Suprapubic skin (tissue), 4 donors: ENCODE measurements around the gene SREBF1.

Experiments used
- EP300 ChIP-seq: sonication (generic); formaldehyde crosslinking; IDR thresholded peaks from one replicate; pipeline ENCODE4 v1.6.1; 2017; ENCODE audit warnings: antibody characterized with exemption
- POLR2A ChIP-seq, 2 donors: fragments of 450-650 bp; IDR thresholded peaks; one replicate each; pipeline ENCODE4 v1.6.1; 2017; ENCODE audit warnings: antibody characterized with exemption in 2 of 2, mild to moderate bottlenecking in 2 of 2, moderate library complexity in 2 of 2
- POLR2AphosphoS5 ChIP-seq, 3 donors: sonication (generic); formaldehyde crosslinking; IDR thresholded peaks; one replicate each; pipeline ENCODE4 v1.6.1; 2017; ENCODE audit warnings: antibody characterized with exemption in 3 of 3
- TF ChIP-seq, protein P1 (sequence below), 2 donors: fragments of 200-600 bp in 1 of 2; fragments of 450-650 bp in 1 of 2; sonication (generic) in 1 of 2; IDR thresholded peaks; one replicate each; pipeline ENCODE4 v1.5.1; 2016 to 2019; ENCODE audit warnings: antibody characterized with exemption in 2 of 2, mild to moderate bottlenecking in 1 of 2, moderate library complexity in 1 of 2

DNA sequence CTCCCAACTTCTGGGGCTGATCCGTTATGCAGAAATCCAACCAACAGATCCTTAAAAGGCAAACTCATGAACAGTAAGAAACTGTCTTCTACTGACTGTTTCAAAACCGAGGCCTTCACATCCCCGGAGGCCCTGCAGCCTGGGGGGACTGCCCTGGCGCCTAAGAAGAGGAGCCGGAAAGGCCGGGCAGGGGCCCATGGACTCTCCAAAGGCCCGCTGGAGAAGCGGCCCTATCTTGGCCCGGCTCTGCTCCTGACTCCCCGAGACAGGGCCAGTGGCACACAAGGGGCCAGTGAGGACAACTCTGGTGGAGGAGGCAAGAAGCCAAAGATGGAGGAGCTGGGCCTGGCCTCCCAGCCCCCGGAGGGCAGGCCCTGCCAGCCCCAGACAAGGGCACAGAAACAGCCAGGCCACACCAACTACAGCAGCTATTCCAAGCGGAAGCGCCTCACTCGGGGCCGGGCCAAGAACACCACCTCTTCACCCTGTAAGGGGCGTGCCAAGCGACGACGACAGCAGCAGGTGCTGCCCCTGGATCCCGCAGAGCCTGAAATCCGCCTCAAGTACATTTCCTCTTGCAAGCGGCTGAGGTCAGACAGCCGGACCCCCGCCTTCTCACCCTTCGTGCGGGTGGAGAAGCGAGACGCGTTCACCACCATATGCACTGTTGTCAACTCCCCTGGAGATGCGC lies 39.5 kb downstream of the SREBF1 start:
- TF ChIP-seq, protein P1, sequence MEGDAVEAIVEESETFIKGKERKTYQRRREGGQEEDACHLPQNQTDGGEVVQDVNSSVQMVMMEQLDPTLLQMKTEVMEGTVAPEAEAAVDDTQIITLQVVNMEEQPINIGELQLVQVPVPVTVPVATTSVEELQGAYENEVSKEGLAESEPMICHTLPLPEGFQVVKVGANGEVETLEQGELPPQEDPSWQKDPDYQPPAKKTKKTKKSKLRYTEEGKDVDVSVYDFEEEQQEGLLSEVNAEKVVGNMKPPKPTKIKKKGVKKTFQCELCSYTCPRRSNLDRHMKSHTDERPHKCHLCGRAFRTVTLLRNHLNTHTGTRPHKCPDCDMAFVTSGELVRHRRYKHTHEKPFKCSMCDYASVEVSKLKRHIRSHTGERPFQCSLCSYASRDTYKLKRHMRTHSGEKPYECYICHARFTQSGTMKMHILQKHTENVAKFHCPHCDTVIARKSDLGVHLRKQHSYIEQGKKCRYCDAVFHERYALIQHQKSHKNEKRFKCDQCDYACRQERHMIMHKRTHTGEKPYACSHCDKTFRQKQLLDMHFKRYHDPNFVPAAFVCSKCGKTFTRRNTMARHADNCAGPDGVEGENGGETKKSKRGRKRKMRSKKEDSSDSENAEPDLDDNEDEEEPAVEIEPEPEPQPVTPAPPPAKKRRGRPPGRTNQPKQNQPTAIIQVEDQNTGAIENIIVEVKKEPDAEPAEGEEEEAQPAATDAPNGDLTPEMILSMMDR (IDR thresholded peaks at IDR 0.05), result no peak
- TF ChIP-seq EP300, result no peak
- no peak for TF ChIP-seq POLR2A (IDR thresholded peaks at IDR 0.05)
- no peak for TF ChIP-seq POLR2AphosphoS5 (IDR thresholded peaks at IDR 0.05)
